TTC549 (cell line): ENCODE data around the gene ARHGAP15.

ENCODE experiments used
- FAIRE-seq: peaks from 2 replicates; lab custom pipeline; 2012; peaks lifted over from hg19 to GRCh38; lab: Jason Lieb, UNC

ARHGAP15 gene

GRCh38 chr2:143345887-143346787 lies 216.9 kb downstream of the ARHGAP15 start:
- FAIRE-seq = peak; percentile 81

DNA sequence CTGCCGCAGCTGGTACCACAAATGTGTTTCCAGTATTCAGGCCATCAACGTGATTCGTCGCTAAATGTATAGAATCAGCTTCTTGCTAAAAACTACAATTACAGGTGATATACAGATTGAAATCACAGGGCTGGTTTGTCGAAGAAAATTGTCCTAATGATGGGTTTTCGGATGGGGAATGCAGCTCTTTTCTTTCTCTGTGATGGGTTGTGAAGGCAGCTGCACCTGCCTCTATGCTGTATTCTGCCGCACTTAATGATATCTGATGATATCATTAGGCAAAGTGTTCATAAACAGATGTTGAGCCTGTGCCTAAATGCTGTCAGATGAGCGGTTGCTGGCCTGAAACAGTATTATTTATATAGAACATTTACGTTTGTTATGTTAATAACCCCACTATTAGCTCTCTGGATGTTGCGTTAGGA lies 218.1 kb downstream of the ARHGAP15 start:
- FAIRE-seq = no peak

DNA sequence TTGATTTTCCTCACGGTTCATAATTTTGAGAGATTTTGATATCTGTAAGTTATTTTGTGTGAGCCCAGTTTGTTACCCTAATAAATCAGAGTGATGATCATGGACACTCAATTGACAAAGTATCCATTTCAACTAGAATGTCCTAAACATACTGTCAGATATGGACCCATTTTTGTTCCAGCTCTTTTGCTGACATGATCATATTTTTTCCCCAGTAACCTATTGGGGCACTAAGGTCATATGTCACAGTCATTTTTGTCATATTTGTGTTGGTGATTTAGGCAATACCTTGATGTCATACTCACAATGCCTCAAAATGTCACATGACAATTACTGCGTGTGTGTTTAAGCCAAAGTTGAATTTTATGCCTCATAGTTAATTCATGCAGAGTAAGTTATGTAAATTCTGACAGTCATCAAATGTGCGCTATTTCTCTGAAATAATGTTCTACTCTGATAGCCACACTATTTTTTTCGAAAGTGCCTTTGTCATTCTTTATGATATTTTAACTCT lies 218.7 kb downstream of the ARHGAP15 start:
- no peak for FAIRE-seq

- FAIRE-seq = peak; percentile 92
Measured at GRCh38 chr2:143354050-143354750, 225.0 kb downstream of the ARHGAP15 start.

- FAIRE-seq = peak; percentile 87
Measured at GRCh38 chr2:143355870-143356269, 226.7 kb downstream of the ARHGAP15 start.

DNA sequence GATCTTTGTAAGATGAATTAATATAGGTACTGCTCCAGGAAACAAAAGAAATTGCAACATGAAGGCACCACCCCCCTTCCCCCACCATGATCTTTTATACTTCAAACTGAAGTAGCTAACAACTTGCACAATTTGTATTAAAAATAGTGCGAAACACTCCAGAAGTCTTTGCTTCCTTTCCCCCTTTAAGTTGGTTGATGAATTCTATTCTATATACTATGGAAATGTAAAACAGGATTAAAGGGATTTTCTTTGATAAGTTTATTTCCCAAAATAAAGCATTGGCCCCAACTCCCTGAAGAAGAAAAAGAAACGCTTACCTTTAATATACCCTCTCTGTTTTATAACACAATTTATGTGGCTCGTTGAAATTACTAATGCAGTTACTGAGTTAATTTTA lies 227.1 kb downstream of the ARHGAP15 start:
- FAIRE-seq = no peak

- FAIRE-seq = peak; percentile 93
Measured at GRCh38 chr2:143356736-143357446, 227.7 kb downstream of the ARHGAP15 start.

- no peak for FAIRE-seq
Measured at GRCh38 chr2:143357966-143358365, 228.7 kb downstream of the ARHGAP15 start.

DNA sequence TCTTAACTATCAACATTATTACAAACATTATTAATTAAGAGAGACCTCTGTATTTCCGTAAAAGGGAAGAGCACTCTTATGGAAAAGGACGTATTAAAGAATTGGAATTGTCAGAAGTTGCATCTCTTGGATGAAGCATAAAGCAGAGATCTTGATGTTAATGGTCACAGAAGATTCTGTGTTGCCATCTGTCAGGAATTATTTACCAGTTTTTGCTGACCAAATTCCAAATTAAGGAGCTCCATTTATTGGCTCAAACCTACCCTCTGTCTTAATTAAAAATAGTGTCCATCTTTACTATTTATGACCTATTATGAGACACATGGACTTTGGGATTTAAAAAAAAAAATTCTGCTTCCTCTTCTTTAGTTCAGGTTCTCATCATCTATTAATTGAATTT lies 232.1 kb downstream of the ARHGAP15 start:
- FAIRE-seq = no peak

DNA sequence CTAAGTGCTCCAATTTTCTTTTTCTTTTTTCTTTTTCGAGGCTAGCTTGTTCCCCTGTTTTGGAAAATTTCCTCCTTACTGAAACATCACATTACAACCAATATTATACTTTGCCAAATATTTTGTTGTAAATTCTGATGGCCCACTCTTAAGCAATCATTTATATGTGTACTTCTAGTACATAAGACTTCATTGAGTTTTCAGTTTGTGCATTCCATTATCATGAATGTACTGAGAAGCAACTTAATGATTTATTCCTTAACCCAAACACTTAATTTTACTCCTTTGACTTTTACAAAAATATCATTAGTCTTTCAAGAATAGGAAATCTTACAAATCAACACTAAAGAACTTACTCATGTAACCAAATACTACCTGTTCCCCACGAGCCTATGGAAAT lies 242.4 kb downstream of the ARHGAP15 start:
- FAIRE-seq = peak; percentile 47

DNA sequence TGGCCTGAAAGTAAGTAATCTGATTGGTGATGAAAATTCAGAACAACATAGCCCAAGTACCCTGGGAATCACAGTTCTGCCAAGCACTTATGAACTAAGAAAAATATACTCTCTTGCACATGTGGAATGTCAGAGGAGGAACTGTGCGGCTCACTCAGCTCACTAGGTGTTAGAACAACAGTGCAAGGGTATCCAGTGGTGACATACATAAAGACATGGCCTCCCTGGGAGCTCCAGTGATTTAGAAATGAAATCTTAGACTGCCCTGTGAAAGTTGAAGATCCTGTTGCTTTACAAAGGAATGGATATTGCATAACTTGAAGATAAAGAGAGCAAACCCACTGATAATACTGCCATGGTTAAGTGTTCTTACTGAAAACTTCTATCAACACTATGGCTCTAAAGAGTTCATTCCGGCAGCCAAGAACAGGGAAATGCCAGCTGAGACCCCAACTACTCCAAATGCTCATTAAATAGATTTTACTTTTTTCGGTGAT lies 246.2 kb downstream of the ARHGAP15 start:
- peak; percentile 100 for FAIRE-seq

GRCh38 chr2:143378996-143379395 lies 249.8 kb downstream of the ARHGAP15 start:
- FAIRE-seq = no peak

DNA sequence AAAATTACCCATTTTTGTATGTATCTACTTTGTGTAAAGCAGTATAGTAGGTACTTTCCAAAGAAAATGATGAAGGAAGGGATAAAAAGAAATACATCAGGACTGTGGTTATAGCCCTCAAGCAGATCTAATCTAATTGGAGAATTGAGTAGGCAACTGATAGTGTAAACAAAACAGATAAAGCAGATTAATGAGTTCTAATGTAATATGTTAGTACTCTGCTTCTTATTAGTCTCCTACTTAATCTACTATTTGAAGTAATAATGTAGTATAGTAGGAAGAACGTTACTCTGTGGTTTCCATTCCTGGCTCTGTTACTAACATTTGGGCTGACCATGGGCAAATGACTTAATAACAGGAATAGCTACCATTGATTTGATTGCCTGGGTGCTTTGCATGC lies 250.7 kb downstream of the ARHGAP15 start:
- FAIRE-seq = no peak

GRCh38 chr2:143382573-143382972 lies 253.4 kb downstream of the ARHGAP15 start:
- FAIRE-seq = no peak

DNA sequence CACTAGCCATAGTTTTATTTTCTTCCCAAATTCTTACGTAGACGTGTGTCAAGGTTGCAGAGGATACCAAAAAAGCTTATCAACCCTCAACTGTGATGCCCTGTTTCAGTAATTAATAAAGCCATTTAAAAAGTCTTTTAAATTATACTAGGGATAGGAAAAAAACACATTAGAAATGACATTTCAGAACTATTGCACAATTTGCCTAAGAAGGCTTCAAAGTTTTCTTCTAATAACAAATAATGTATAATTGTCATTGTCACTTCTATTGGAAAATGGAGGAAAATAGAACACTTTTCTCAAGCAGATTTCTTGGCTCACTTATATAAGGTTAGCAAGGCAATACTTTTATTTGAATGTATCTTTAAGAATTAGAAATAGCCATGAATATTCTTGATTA lies 253.8 kb downstream of the ARHGAP15 start:
- FAIRE-seq = no peak

- FAIRE-seq = no peak
Measured at GRCh38 chr2:143384111-143384510, 254.9 kb downstream of the ARHGAP15 start.

- no peak for FAIRE-seq
Measured at GRCh38 chr2:143390171-143390570, 261.0 kb downstream of the ARHGAP15 start.

DNA sequence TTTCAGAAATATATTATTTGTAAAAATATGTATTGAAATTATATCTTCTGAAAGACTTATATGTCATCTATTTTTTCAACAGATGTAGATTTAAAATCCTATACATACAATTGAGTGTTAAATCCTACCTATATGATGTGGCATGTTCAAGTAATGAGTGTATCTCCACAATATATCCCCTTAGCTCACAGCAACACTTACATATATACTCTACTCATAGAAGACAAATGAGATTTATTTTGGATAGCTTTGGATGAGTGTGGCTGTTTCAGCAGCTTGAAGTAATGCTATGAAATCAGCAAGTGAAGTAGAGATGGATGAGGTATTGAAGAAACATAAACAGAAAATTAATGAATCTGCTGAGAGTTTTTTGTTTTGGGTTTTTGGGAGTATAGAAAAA lies 263.1 kb downstream of the ARHGAP15 start:
- peak; percentile 84 for FAIRE-seq

- no peak for FAIRE-seq
Measured at GRCh38 chr2:143394062-143394461, 264.8 kb downstream of the ARHGAP15 start.

- no peak for FAIRE-seq
Measured at GRCh38 chr2:143397884-143398614, 268.8 kb downstream of the ARHGAP15 start.

DNA sequence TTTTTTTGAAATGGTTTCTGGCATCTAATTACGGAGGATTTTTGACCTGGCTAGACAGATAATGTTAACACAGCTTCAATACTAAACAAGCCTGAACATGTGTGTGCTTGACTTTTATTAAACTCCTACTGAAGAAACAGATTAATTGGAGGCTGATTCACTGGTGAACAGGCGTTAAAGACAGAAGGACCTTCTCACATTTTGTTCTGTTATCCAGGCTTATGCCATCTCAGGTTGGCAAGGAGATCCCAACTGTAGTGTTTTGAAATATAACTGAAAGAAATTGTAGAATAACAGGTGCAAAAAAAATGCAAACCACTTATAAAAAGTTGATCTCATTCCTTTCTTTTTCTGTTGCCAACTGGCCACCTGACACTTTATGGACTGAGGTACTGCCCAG lies 269.6 kb downstream of the ARHGAP15 start:
- no peak for FAIRE-seq

DNA sequence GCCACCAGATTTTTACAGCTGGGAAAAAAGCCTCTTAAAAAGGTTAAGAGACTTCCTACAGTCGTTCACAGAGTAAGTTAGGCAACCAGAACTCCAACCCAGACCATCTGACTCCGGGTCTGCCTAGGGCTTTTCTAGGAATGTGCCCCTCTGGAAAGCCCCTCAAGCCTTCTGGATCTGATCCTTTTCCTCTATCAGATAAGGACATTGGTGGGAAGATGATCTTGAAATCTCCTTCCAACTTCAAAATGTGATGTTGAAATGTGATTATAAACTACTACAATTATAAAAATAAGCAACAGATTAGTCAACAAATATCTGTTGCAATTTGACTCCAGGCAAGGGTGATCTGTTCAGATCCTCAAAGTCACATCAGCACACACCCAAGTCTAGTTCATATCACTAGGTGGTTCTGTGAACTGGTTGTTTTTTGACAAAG lies 270.4 kb downstream of the ARHGAP15 start:
- FAIRE-seq = peak; percentile 99
